ENCODE results near the gene SLC2A5.

The SLC2A5 gene

GRCh38 chr1:9062846-9063245, 6.6 kb downstream of the SLC2A5 start:
- Histone ChIP-seq H3K36me3 (ENCODE audit: low read length) (no peaks in the 10 kb centered on the region), H3K27me3 (ENCODE audit: low read length) (no peaks in the 10 kb centered on the region), H3K4me3 (ENCODE audit: insufficient read depth, low read length, poor library complexity, severe bottlenecking) (no peak overlapping the region), H2AFZ (ENCODE audit: low read depth, low read length, severe bottlenecking) (no peak overlapping the region), H3F3A (ENCODE audit: insufficient read depth) (peaks cover 5% of the 10 kb centered on the region; the same call in 1 of the 2 replicates), H3K9ac (ENCODE audit: low read length) (no peak overlapping the region), H3K79me2 (ENCODE audit: insufficient read depth, low read length) (peaks cover 16% of the 10 kb centered on the region; the same call in 1 of the 2 replicates), H3K9me2 (replicated peaks; ENCODE audit: insufficient read depth, low read length) (no peaks in the 10 kb centered on the region), H4K20me1 (ENCODE audit: low read depth, low read length) (no peaks in the 10 kb centered on the region), H3K4me2 (ENCODE audit: low read depth, low read length, poor library complexity, severe bottlenecking) (peak overlapping the region; percentile 32), H3K9me3 (ENCODE audit: insufficient read depth, low read length) (no peaks in the 10 kb centered on the region), H3K27ac (ENCODE audit: low read depth, low read length) (peak overlapping the region; percentile 83)
- TF ChIP-seq CTCF (IDR thresholded peaks at IDR 0.05; ENCODE audit: insufficient read depth, low read length, poor library complexity, severe bottlenecking) (no peak), EZH2phosphoT487 (conservative IDR thresholded peaks at IDR 0.05; ENCODE audit: low read length) (no peak)

- Histone ChIP-seq H3K79me2 (ENCODE audit: insufficient read depth, low read length) (peaks cover 11% of the 10 kb centered on the region; the same call in 1 of the 2 replicates), H2AFZ (ENCODE audit: low read depth, low read length, severe bottlenecking) (no peak overlapping the region), H3K4me2 (ENCODE audit: low read depth, low read length, poor library complexity, severe bottlenecking) (peak overlapping the region; percentile 32), H3K9ac (ENCODE audit: low read length) (peak overlapping the region; percentile 6; the same call in 1 of the 2 replicates), H3F3A (ENCODE audit: insufficient read depth) (peaks cover 5% of the 10 kb centered on the region; the same call in 1 of the 2 replicates), H4K20me1 (ENCODE audit: low read depth, low read length) (no peaks in the 10 kb centered on the region), H3K27me3 (ENCODE audit: low read length) (no peaks in the 10 kb centered on the region), H3K36me3 (ENCODE audit: low read length) (no peaks in the 10 kb centered on the region), H3K9me3 (ENCODE audit: insufficient read depth, low read length) (no peaks in the 10 kb centered on the region), H3K27ac (ENCODE audit: low read depth, low read length) (peak overlapping the region; percentile 83), H3K4me3 (ENCODE audit: insufficient read depth, low read length, poor library complexity, severe bottlenecking) (no peak overlapping the region), H3K9me2 (replicated peaks; ENCODE audit: insufficient read depth, low read length) (no peaks in the 10 kb centered on the region)
- TF ChIP-seq CTCF (IDR thresholded peaks at IDR 0.05; ENCODE audit: insufficient read depth, low read length, poor library complexity, severe bottlenecking) (no peak), EZH2phosphoT487 (conservative IDR thresholded peaks at IDR 0.05; ENCODE audit: low read length) (no peak)
These were observed 7.4 kb downstream of the SLC2A5 start for GRCh38 chr1:9062021-9062471.

- peak overlapping the region; percentile 32 for H3K4me2 ChIP-seq (ENCODE audit: low read depth, low read length, poor library complexity, severe bottlenecking)
- no peak overlapping the region for H2AFZ ChIP-seq (ENCODE audit: low read depth, low read length, severe bottlenecking)
- H4K20me1 ChIP-seq (ENCODE audit: low read depth, low read length) = no peaks in the 10 kb centered on the region
- TF ChIP-seq EZH2phosphoT487 (conservative IDR thresholded peaks at IDR 0.05; ENCODE audit: low read length) (no peak), CTCF (IDR thresholded peaks at IDR 0.05; ENCODE audit: insufficient read depth, low read length, poor library complexity, severe bottlenecking) (no peak)
- peaks cover 7% of the 10 kb centered on the region; the same call in 1 of the 2 replicates for H3K79me2 ChIP-seq (ENCODE audit: insufficient read depth, low read length)
- peaks cover 5% of the 10 kb centered on the region; the same call in 1 of the 2 replicates for H3F3A ChIP-seq (ENCODE audit: insufficient read depth)
- H3K4me3 ChIP-seq (ENCODE audit: insufficient read depth, low read length, poor library complexity, severe bottlenecking) = no peak overlapping the region
- H3K9me3 ChIP-seq (ENCODE audit: insufficient read depth, low read length) = no peaks in the 10 kb centered on the region
- no peaks in the 10 kb centered on the region for H3K9me2 ChIP-seq (replicated peaks; ENCODE audit: insufficient read depth, low read length)
- H3K9ac ChIP-seq (ENCODE audit: low read length) = 0 out of 2 replicates have a peak overlapping the region, but pooled peaks have one; percentile 6
- H3K27me3 ChIP-seq (ENCODE audit: low read length) = no peaks in the 10 kb centered on the region
- peak overlapping the region; percentile 83 for H3K27ac ChIP-seq (ENCODE audit: low read depth, low read length)
- H3K36me3 ChIP-seq (ENCODE audit: low read length) = no peaks in the 10 kb centered on the region
These were observed 8.0 kb downstream of the SLC2A5 start for GRCh38 chr1:9061252-9061960.
